ENCODE measurements around the gene SMURF1.

GRCh38 chr7:99111591-99111990 is 32.3 kb downstream of the SMURF1 start:
- TF ChIP-seq POLR2A (IDR thresholded peaks at IDR 0.05; ENCODE audit: low read depth, low read length) (no peak), POLR2AphosphoS5 (IDR thresholded peaks at IDR 0.05; ENCODE audit: low read depth, low read length) (no peak), POU2F2 (IDR thresholded peaks at IDR 0.05; ENCODE audit: low read depth, low read length) (no peak), TAF1 (IDR thresholded peaks at IDR 0.05; ENCODE audit: low read depth, low read length) (no peak)

Measured in GM12891 (cell line).